Loucy (cell line): ENCODE measurements around the gene SMTN.
A peak's percentile ranks its signal among the peaks of the same experiment; 100 is the strongest.
"Not testable (repeated sequence)": the region's sequence is repeated elsewhere in the genome, so short reads cannot be mapped to it uniquely, and the experiment has no call there.

Experiments used
- H2AFZ ChIP-seq: fragments of 200-600 bp; sonication (generic); 2 replicates; pipeline ENCODE4 v1.6.0; 2016; ENCODE audit warnings: antibody characterized with exemption, mild to moderate bottlenecking, low read length, moderate library complexity
- H3F3A ChIP-seq: fragments of 200-600 bp; 2 replicates; pipeline ENCODE4 v1.6.0; 2016; ENCODE audit warnings: antibody characterized with exemption, low read depth, mild to moderate bottlenecking
- H3K27me3 ChIP-seq: fragments of 200-600 bp; sonication (generic); 2 replicates; pipeline ENCODE4 v1.6.1; 2014; ENCODE audit warnings: low read length, mild to moderate bottlenecking; ENCODE audit not compliant: insufficient read depth, poor library complexity, severe bottlenecking
- H3K36me3 ChIP-seq: fragments of 200-600 bp; sonication (generic); 2 replicates; pipeline ENCODE4 v1.6.1; 2016; ENCODE audit warnings: low read length; ENCODE audit not compliant: insufficient read depth
- H3K4me1 ChIP-seq: fragments of 200-600 bp; sonication (generic); 2 replicates; pipeline ENCODE4 v1.5.1; 2014; ENCODE audit warnings: low read length, mild to moderate bottlenecking; ENCODE audit not compliant: insufficient read depth, poor library complexity, severe bottlenecking
- H3K4me2 ChIP-seq: fragments of 200-600 bp; sonication (generic); 2 replicates; pipeline ENCODE4 v1.6.0; 2014; ENCODE audit warnings: antibody characterized with exemption, low read length, low read depth, mild to moderate bottlenecking; ENCODE audit not compliant: poor library complexity, severe bottlenecking
- H3K4me3 ChIP-seq: fragments of 200-600 bp; sonication (generic); 2 replicates; pipeline ENCODE4 v1.5.1; 2014; ENCODE audit warnings: low read length, mild to moderate bottlenecking, mixed read lengths; ENCODE audit not compliant: poor library complexity, severe bottlenecking
- H3K79me2 ChIP-seq: fragments of 200-600 bp; sonication (generic); 2 replicates; pipeline ENCODE4 v1.6.1; 2014; ENCODE audit warnings: low read length; ENCODE audit not compliant: insufficient read depth
- H3K9ac ChIP-seq: fragments of 200-600 bp; sonication (generic); 2 replicates; pipeline ENCODE4 v1.6.0; 2014; ENCODE audit warnings: mild to moderate bottlenecking, low read depth, low read length, moderate library complexity; ENCODE audit not compliant: poor library complexity, severe bottlenecking
- H3K9me2 ChIP-seq: fragments of 200-600 bp; sonication (generic); replicated peaks from 2 replicates; pipeline ENCODE4 v1.6.1; 2016; ENCODE audit warnings: low read depth, low read length, mixed read lengths
- H3K9me3 ChIP-seq: fragments of 200-600 bp; sonication (generic); 2 replicates; pipeline ENCODE4 v1.6.1; 2014; ENCODE audit warnings: mild to moderate bottlenecking, antibody characterized with exemption, low read length, low read depth; ENCODE audit not compliant: insufficient read depth
- H4K20me1 ChIP-seq: fragments of 200-600 bp; sonication (generic); 2 replicates; pipeline ENCODE4 v1.6.0; 2014; ENCODE audit warnings: antibody characterized with exemption, low read length, mild to moderate bottlenecking; ENCODE audit not compliant: insufficient read depth, poor library complexity, severe bottlenecking
- EZH2phosphoT487 ChIP-seq: fragments of 200-600 bp; IDR thresholded peaks from 2 replicates; pipeline ENCODE4 v1.6.1; 2018; ENCODE audit warnings: antibody characterized with exemption, mild to moderate bottlenecking, moderate library complexity, borderline replicate concordance
- TF ChIP-seq, protein P1 (sequence below): fragments of 200-600 bp; sonication (generic); conservative IDR thresholded peaks from 2 replicates; pipeline ENCODE4 v1.5.1; 2014; ENCODE audit warnings: mild to moderate bottlenecking, antibody characterized with exemption, low read length

SMTN gene

DNA sequence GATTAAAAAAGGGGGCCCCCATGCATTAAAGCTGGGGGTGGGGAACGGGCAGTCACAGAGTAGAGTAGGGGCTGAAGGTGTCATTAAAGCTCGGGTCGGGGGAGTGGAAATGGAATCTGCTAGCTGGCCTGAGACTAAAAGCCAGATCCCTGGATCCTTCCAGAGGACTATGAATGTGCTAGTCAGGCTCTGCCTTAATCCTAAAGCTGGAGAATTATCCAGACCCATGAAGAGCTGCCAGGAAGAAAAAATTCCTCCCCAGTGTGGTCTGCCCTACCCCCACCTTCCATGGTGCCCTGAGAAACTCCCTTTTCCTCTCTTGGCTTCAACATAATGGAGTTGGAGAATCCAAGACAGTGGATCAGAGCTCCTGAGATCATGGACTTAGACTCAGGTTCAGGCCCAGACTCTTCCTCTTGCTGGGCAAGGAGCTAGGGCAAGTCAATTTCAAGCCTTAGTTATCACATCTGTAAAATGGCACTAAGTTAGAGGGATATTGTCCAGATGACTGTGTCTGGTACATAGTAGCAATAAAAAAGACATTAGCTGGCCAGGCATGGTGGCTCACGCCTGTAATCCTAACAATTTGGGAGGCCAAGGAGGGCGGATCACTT is 24.0 kb upstream of the SMTN start:
- Histone ChIP-seq H3K4me2 (no peak overlapping the region), H3K9me3 (no peaks in the 10 kb centered on the region), H3K9ac (no peak overlapping the region), H3F3A (no peaks in the 10 kb centered on the region), H4K20me1 (no peaks in the 10 kb centered on the region), H2AFZ (no peak overlapping the region), H3K36me3 (no peaks in the 10 kb centered on the region), H3K79me2 (no peaks in the 10 kb centered on the region), H3K9me2 (no peaks in the 10 kb centered on the region), H3K27me3 (no peaks in the 10 kb centered on the region), H3K4me3 (no peak overlapping the region), H3K4me1 (no peaks in the 10 kb centered on the region)
- TF ChIP-seq, protein P1, sequence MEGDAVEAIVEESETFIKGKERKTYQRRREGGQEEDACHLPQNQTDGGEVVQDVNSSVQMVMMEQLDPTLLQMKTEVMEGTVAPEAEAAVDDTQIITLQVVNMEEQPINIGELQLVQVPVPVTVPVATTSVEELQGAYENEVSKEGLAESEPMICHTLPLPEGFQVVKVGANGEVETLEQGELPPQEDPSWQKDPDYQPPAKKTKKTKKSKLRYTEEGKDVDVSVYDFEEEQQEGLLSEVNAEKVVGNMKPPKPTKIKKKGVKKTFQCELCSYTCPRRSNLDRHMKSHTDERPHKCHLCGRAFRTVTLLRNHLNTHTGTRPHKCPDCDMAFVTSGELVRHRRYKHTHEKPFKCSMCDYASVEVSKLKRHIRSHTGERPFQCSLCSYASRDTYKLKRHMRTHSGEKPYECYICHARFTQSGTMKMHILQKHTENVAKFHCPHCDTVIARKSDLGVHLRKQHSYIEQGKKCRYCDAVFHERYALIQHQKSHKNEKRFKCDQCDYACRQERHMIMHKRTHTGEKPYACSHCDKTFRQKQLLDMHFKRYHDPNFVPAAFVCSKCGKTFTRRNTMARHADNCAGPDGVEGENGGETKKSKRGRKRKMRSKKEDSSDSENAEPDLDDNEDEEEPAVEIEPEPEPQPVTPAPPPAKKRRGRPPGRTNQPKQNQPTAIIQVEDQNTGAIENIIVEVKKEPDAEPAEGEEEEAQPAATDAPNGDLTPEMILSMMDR, result no peak
- TF ChIP-seq EZH2phosphoT487, result no peak

DNA sequence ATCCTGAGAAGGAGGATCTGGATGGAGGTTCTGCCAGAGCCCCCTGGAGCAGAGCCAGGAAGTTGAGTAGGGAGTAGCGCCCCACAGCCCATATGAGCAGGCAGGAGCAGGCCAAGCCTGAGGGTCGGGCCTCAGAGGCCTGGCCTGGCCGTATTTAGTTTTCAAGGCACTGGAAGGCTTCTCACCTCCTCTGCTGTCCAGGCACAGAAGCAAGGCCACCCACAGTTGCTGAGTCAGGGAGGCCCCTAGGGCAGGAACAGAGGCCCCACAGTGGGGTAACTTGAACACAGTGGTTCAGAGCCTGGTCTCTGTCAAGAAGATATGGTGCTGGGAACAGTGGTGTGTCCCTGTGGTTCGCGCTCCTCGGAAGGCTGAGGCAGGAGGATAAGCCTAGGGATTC is 21.5 kb upstream of the SMTN start:
- H3K9me2 ChIP-seq, H3K9me3 ChIP-seq, H3K4me1 ChIP-seq, H3K4me3 ChIP-seq, H3F3A ChIP-seq, H4K20me1 ChIP-seq, H3K4me2 ChIP-seq, H3K9ac ChIP-seq, H2AFZ ChIP-seq, H3K36me3 ChIP-seq, H3K27me3 ChIP-seq, H3K79me2 ChIP-seq: not testable (repeated sequence)

DNA sequence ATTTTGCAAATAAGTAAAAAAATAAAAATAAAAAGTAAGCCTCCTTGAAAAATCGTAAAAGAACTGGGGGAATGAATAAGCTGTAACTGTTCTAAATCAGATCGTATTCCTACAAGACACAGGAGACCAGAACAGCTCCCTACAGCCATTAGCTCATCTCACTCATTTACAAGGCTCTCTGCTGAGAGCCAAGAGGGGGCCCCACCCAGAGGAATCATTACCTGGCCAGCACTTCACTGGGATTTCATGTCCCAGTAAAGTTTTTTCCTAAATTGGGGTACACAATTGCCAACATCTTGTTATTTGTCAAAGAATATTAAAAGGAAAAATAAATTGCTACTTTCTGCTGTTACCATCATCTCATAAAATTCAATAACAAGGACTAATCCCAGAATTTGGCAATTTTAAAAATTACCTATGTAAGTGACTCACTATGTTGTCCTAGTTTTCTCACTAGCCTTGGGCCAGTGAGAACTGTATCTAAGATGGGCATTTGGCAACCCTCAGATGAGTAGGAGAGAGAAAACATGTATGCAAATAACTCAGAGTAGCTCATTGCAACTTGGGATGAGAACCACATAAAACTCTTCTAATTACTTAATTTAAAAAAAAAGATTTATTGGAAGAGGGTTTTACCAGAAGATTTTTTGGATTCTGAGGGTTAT is 18.4 kb upstream of the SMTN start:
- no peak overlapping the region for H3K4me3 ChIP-seq
- TF ChIP-seq, protein P1, result no peak
- no peak for TF ChIP-seq EZH2phosphoT487
- no peak overlapping the region for H3K4me2 ChIP-seq

DNA sequence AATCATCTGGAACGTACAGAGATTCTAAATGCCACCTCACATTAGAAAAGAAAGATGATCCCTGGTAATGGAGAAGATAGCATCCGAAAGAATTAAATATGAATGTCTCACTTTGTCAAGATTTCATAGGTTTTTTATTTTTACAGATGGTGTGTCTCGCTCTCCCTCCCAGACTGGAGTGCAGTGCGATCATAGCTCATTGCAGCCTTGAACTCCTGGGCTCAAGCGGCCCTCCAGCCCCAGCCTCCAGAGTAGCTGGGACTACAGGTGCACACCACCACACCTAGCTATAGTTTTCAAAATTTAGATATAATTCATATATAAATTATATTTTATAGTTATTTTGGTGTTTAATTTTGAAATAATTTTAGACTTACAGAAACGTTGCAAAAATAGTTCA is 16.7 kb upstream of the SMTN start:
- Histone ChIP-seq H4K20me1 (no peaks in the 10 kb centered on the region), H3K79me2 (no peaks in the 10 kb centered on the region), H3K36me3 (no peaks in the 10 kb centered on the region), H3K4me2 (peak overlapping the region; percentile 51), H3K4me1 (no peaks in the 10 kb centered on the region), H3K9me3 (no peaks in the 10 kb centered on the region), H3K9me2 (no peaks in the 10 kb centered on the region), H3F3A (no peaks in the 10 kb centered on the region), H3K27me3 (no peaks in the 10 kb centered on the region), H2AFZ (peak overlapping the region; percentile 62), H3K9ac (no peak overlapping the region), H3K4me3 (peak overlapping the region; percentile 65)
- TF ChIP-seq, protein P1, result no peak
- no peak for TF ChIP-seq EZH2phosphoT487

More for the DNA sequence above, 18.4 kb upstream of the SMTN start:
- H3K36me3 ChIP-seq, result no peaks in the 10 kb centered on the region
- H2AFZ ChIP-seq, result no peak overlapping the region
- H3K9me3 ChIP-seq, result no peaks in the 10 kb centered on the region
- no peaks in the 10 kb centered on the region for H3K9me2 ChIP-seq
- no peaks in the 10 kb centered on the region for H3F3A ChIP-seq
- no peaks in the 10 kb centered on the region for H3K79me2 ChIP-seq
- no peaks in the 10 kb centered on the region for H3K27me3 ChIP-seq
- no peak overlapping the region for H3K9ac ChIP-seq
- H4K20me1 ChIP-seq, result no peaks in the 10 kb centered on the region
- H3K4me1 ChIP-seq, result no peaks in the 10 kb centered on the region
